Measurements from ENCODE around the gene NKAPD1. TPM values are rescaled to one million over a fixed set of nuclear protein-coding genes. Genes with fewer than 3 reads are reported as not detected.

NKAPD1 gene
- total and polyA plus RNA-seq, 2 of the 4 experiments (the other 2 are of a cell fraction) = 8.4 to 17.2 TPM

- Histone ChIP-seq H3K9ac (ENCODE audit: low read depth, low read length) (no peak overlapping the region), H2BK120ac (ENCODE audit: low read depth, low read length) (no peak overlapping the region), H3K27me3 (ENCODE audit: control insufficient read depth, insufficient read depth, low read length) (no peaks in the 10 kb centered on the region), H4K91ac (ENCODE audit: insufficient read depth, low read depth, low read length) (no peak overlapping the region), H3K14ac (replicated peaks; ENCODE audit: low read depth, low read length) (no peak overlapping the region), H4K5ac (ENCODE audit: low read depth, low read length) (no peak overlapping the region), H2BK15ac (ENCODE audit: low read depth, low read length) (no peak overlapping the region), H3K9me3 (ENCODE audit: control insufficient read depth, insufficient read depth, low read length) (no peaks in the 10 kb centered on the region), H3K4me3 (ENCODE audit: insufficient read depth, low read depth, low read length) (no peak overlapping the region), H3K4me1 (ENCODE audit: control insufficient read depth, insufficient read depth, low read length) (no peaks in the 10 kb centered on the region), H3K23ac (ENCODE audit: low read depth, low read length) (no peak overlapping the region), H3K4ac (ENCODE audit: low read depth, low read length) (no peak overlapping the region), H3K27ac (ENCODE audit: insufficient read depth, low read length) (no peak overlapping the region), H3K18ac (ENCODE audit: low read depth, low read length) (no peak overlapping the region), H3K36me3 (ENCODE audit: control insufficient read depth, insufficient read depth, low read length) (peaks cover 16% of the 10 kb centered on the region), H3K9me1 (ENCODE audit: insufficient read depth, low read length) (no peaks in the 10 kb centered on the region), H2BK20ac (ENCODE audit: low read depth, low read length) (no peak overlapping the region), H2AFZ (replicated peaks; ENCODE audit: low read length, poor library complexity) (no peak overlapping the region), H3K4me2 (ENCODE audit: low read depth, low read length) (no peak overlapping the region), H4K8ac (ENCODE audit: low read depth in 2 of 2, low read length in 2 of 2) (no peak overlapping the region), H3K56ac (ENCODE audit: extremely low read depth, insufficient read depth, low read length) (no peak overlapping the region), H2AK9ac (replicated peaks; ENCODE audit: low read depth, low read length, poor library complexity) (no peak overlapping the region), H4K20me1 (ENCODE audit: insufficient read depth, low read length) (no peaks in the 10 kb centered on the region), H2AK5ac (ENCODE audit: low read depth, low read length) (no peak overlapping the region), H3K79me1 (ENCODE audit: low read depth in 1 of 2, low read length in 2 of 2) (peaks cover 0 to 4% of the 10 kb centered on the region in 2 experiments; a peak in 1 of 4 replicates), H2BK5ac (ENCODE audit: low read depth, low read length, poor library complexity, severe bottlenecking) (no peak overlapping the region)
- no TSS peak for BruUV-seq (replicated peaks)
- dilution Hi-C loops (cut with HindIII; ENCODE audit: low sequenced_read_pairs, unreplicated experiment) (no loop called here), intact Hi-C loops (cut with micrococcal nuclease) (no loop called here), in situ Hi-C loops (cut with MboI; ENCODE audit: low sequenced_read_pairs) (no loop called here)
- ChIA-PET CTCF (no interaction called here), POLR2A (ENCODE audit: unreplicated experiment) (no interaction called here)
- no peak for ATAC-seq (ENCODE audit: low read depth)
- TF ChIP-seq MAFK (IDR thresholded peaks at IDR 0.05; ENCODE audit: low read depth, low read length) (no peak), NFE2L2 (IDR thresholded peaks at IDR 0.05; ENCODE audit: low read depth, low read length) (no peak), USF2 (IDR thresholded peaks at IDR 0.05; ENCODE audit: low read depth, low read length) (no peak), SMC3 (IDR thresholded peaks at IDR 0.05; ENCODE audit: low read depth, low read length) (no peak), MXI1 (IDR thresholded peaks at IDR 0.05; ENCODE audit: borderline replicate concordance, low read depth, low read length) (no peak), CTCF (conservative IDR thresholded peaks at IDR 0.05; ENCODE audit: low read depth, low read length) (no peak), POLR2A (IDR thresholded peaks at IDR 0.05; ENCODE audit: low read depth, low read length) (no peak), RFX5 (IDR thresholded peaks at IDR 0.05; ENCODE audit: low read depth, low read length) (no peak), BHLHE40 (IDR thresholded peaks at IDR 0.05; ENCODE audit: low read depth, low read length) (no peak), FOS (IDR thresholded peaks at IDR 0.05; ENCODE audit: low read depth, low read length) (no peak), CEBPB (IDR thresholded peaks at IDR 0.05; ENCODE audit: low read depth, low read length) (no peak), ELK1 (IDR thresholded peaks at IDR 0.05; ENCODE audit: borderline replicate concordance, low read depth, low read length) (no peak), CHD1 (IDR thresholded peaks at IDR 0.05; ENCODE audit: low read depth, low read length) (no peak), RCOR1 (IDR thresholded peaks at IDR 0.05; ENCODE audit: insufficient replicate concordance, low read length) (no peak), MAZ (IDR thresholded peaks at IDR 0.05; ENCODE audit: borderline replicate concordance, low read depth, low read length) (no peak), RAD21 (IDR thresholded peaks at IDR 0.05; ENCODE audit: low read length) (no peak)
- WGBS, 2 experiments (ENCODE audit: extremely low coverage in 2 of 2, insufficient read length in 1 of 2) = no CpG with 5 or more reads among the region's 6 CpGs
- peak; percentile 26 for DNase-seq
Observed at GRCh38 chr11:112042161-112042960, 31.7 kb upstream of the NKAPD1 start.

Measured in IMR-90 (cell line).